ENCODE results near the gene OR4K13. TPM values are rescaled to one million over a fixed set of nuclear protein-coding genes. Genes with fewer than 3 reads are reported as not detected.

OR4K13 gene
- total RNA-seq, 1 donor from 2014 or later: not detected

GRCh38 chr14:20031058-20031457 is 4.8 kb downstream of the OR4K13 start:
- no peak for TF ChIP-seq POLR2A (IDR thresholded peaks at IDR 0.05)
- no peak for TF ChIP-seq CTCF (IDR thresholded peaks at IDR 0.05)
- TF ChIP-seq POLR2AphosphoS5 (IDR thresholded peaks at IDR 0.05; ENCODE audit: insufficient read depth in 1 of 2, low read depth in 1 of 2): no peak
- Histone ChIP-seq H3K27me3 (no peaks in the 10 kb centered on the region), H3K4me1 (no peaks in the 10 kb centered on the region), H3K9me3 (no peaks in the 10 kb centered on the region), H3K4me3 (no peak overlapping the region), H3K36me3 (no peaks in the 10 kb centered on the region), H3K27ac (no peak overlapping the region)
- DNase-seq (ENCODE audit: extremely low spot score in 2 of 2): no peak
- intact Hi-C loops (cut with DNase I): no loop called here

- DNase-seq (ENCODE audit: extremely low spot score in 2 of 2): no peak
- intact Hi-C loops (cut with DNase I): no loop called here
- no peaks in the 10 kb centered on the region for H3K36me3 ChIP-seq
- TF ChIP-seq CTCF (IDR thresholded peaks at IDR 0.05) (no peak), POLR2AphosphoS5 (IDR thresholded peaks at IDR 0.05; ENCODE audit: insufficient read depth in 1 of 2, low read depth in 1 of 2) (no peak), POLR2A (IDR thresholded peaks at IDR 0.05) (no peak)
- no peaks in the 10 kb centered on the region for H3K9me3 ChIP-seq
- H3K27me3 ChIP-seq: no peaks in the 10 kb centered on the region
- no peak within 1 kb of the TSS for H3K27ac ChIP-seq
- H3K4me3 ChIP-seq: no peak within 1 kb of the TSS
- no peaks in the 10 kb centered on the region for H3K4me1 ChIP-seq
Observed at GRCh38 chr14:20019257-20019865, 16.5 kb downstream of the OR4K13 start, which contains the start of gene OR4K14. Gene OR4K14 (minus strand): TSS chr14:20019307. CDS start chr14:20015193, 4,114 bp downstream.

- TF ChIP-seq POLR2A (IDR thresholded peaks at IDR 0.05) (no peak), CTCF (IDR thresholded peaks at IDR 0.05) (no peak), POLR2AphosphoS5 (IDR thresholded peaks at IDR 0.05; ENCODE audit: insufficient read depth in 1 of 2, low read depth in 1 of 2) (no peak)
- H3K27ac ChIP-seq: no peak overlapping the region
- DNase-seq (ENCODE audit: extremely low spot score in 2 of 2): no peak
- H3K36me3 ChIP-seq: no peaks in the 10 kb centered on the region
- intact Hi-C loops (cut with DNase I): no loop called here
- no peak overlapping the region for H3K4me3 ChIP-seq
- H3K9me3 ChIP-seq: no peaks in the 10 kb centered on the region
- no peaks in the 10 kb centered on the region for H3K4me1 ChIP-seq
- H3K27me3 ChIP-seq: no peaks in the 10 kb centered on the region
Observed at GRCh38 chr14:20008156-20008555, 27.7 kb downstream of the OR4K13 start.

- DNase-seq (ENCODE audit: extremely low spot score in 2 of 2): no peak
- Histone ChIP-seq H3K36me3 (no peaks in the 10 kb centered on the region), H3K4me3 (no peak overlapping the region), H3K9me3 (no peaks in the 10 kb centered on the region), H3K27me3 (no peaks in the 10 kb centered on the region), H3K4me1 (no peaks in the 10 kb centered on the region), H3K27ac (no peak overlapping the region)
- intact Hi-C loops (cut with DNase I): no loop called here
- TF ChIP-seq CTCF (IDR thresholded peaks at IDR 0.05) (no peak), POLR2A (IDR thresholded peaks at IDR 0.05) (no peak), POLR2AphosphoS5 (IDR thresholded peaks at IDR 0.05; ENCODE audit: insufficient read depth in 1 of 2, low read depth in 1 of 2) (no peak)
Observed at GRCh38 chr14:20002319-20002718, 33.5 kb downstream of the OR4K13 start.

GRCh38 chr14:20001863-20002262 is 34.0 kb downstream of the OR4K13 start, which contains the start of gene OR4Q2:
Gene OR4Q2 (plus strand): TSS chr14:20002163.
- no peak for TF ChIP-seq POLR2AphosphoS5 (IDR thresholded peaks at IDR 0.05; ENCODE audit: insufficient read depth in 1 of 2, low read depth in 1 of 2)
- TF ChIP-seq CTCF (IDR thresholded peaks at IDR 0.05): no peak
- no peak for TF ChIP-seq POLR2A (IDR thresholded peaks at IDR 0.05)
- no peak within 1 kb of the TSS for H3K27ac ChIP-seq
- no peaks in the 10 kb centered on the region for H3K4me1 ChIP-seq
- H3K9me3 ChIP-seq: no peaks in the 10 kb centered on the region
- H3K4me3 ChIP-seq: no peak within 1 kb of the TSS
- no peaks in the 10 kb centered on the region for H3K36me3 ChIP-seq
- intact Hi-C loops (cut with DNase I): no loop called here
- no peak for DNase-seq (ENCODE audit: extremely low spot score in 2 of 2)
- H3K27me3 ChIP-seq: no peaks in the 10 kb centered on the region

Data from vagina (tissue), 2 donors.